Measurements from ENCODE around the gene C11orf98. TPM values are rescaled to one million over a fixed set of nuclear protein-coding genes. Genes with fewer than 3 reads are reported as not detected.
"Not testable (repeated sequence)": the region's sequence is repeated elsewhere in the genome, so short reads cannot be mapped to it uniquely, and the experiment has no call there.

C11orf98 gene
- total and polyA plus RNA-seq, 3 experiments from 2014 or later, result 118 to 182 (median 178) TPM

GRCh38 chr11:62616957-62617356 is 48.1 kb downstream of the C11orf98 start:
- H3K36me3 Mint-ChIP-seq, result peaks cover 0 to 45% (median 2%) of the 10 kb centered on the region in 3 donors
- peak overlapping the region in 2 of 8 donors; percentile 57 to 71 for H3K27ac Mint-ChIP-seq
- POLR2A ChIA-PET, result interaction anchor here (0.6 to 1.0 kb wide), 2 partner anchors 18 to 110 kb away, joined by 3 read pairs; partner anchors contain the start of gene HNRNPUL2
- not testable (repeated sequence) for H3K4me3 Mint-ChIP-seq; H3K27me3 Mint-ChIP-seq; H3K9me3 Mint-ChIP-seq; DNase-seq; H3K27ac ChIP-seq (ENCODE audit: low read depth, low read length); H3K36me3 ChIP-seq (ENCODE audit: insufficient read depth, low read length); H3K9me3 ChIP-seq (ENCODE audit: low read length); H3K4me3 ChIP-seq (ENCODE audit: low read length); H3K27me3 ChIP-seq (ENCODE audit: insufficient read depth, low read length, poor library complexity, severe bottlenecking)
- peaks cover 28 to 46% (median 34%) of the 10 kb centered on the region in 3 donors for H3K4me1 Mint-ChIP-seq
- CTCF ChIA-PET, result interaction anchor here (1.2 to 3.0 kb wide), 2 partner anchors 24 to 25 kb away, joined by 5 to 10 read pairs; partner anchors contain the start of gene TUT1
- peaks cover 21% of the 10 kb centered on the region for H3K4me1 ChIP-seq (ENCODE audit: insufficient read depth, low read length)

GRCh38 chr11:62615521-62615920 is 49.5 kb downstream of the C11orf98 start:
- Histone ChIP-seq H3K27ac (ENCODE audit: low read depth, low read length) (no peak overlapping the region), H3K4me3 (ENCODE audit: low read length) (no peak overlapping the region), H3K27me3 (ENCODE audit: insufficient read depth, low read length, poor library complexity, severe bottlenecking) (no peaks in the 10 kb centered on the region), H3K4me1 (ENCODE audit: insufficient read depth, low read length) (peaks cover 25% of the 10 kb centered on the region), H3K36me3 (ENCODE audit: insufficient read depth, low read length) (peaks cover 3% of the 10 kb centered on the region), H3K9me3 (ENCODE audit: low read length) (no peaks in the 10 kb centered on the region)
- ChIA-PET POLR2A (interaction anchor here (0.6 kb wide), 1 partner anchor 65 kb away, joined by 6 read pairs; no protein-coding TSS in a partner anchor), CTCF (interaction anchor here (1.2 to 3.0 kb wide), 2 partner anchors 24 to 48 kb away, joined by 3 to 10 read pairs; partner anchors contain the start of gene TUT1)
- Mint-ChIP-seq H3K36me3 (peaks cover 0 to 44% (median 2%) of the 10 kb centered on the region in 3 donors), H3K27ac (peak overlapping the region in 1 of 8 donors; percentile 56), H3K4me1 (peaks cover 30 to 50% (median 36%) of the 10 kb centered on the region in 3 donors), H3K4me3 (no peak overlapping the region), H3K27me3 (no peaks in the 10 kb centered on the region), H3K9me3 (no peaks in the 10 kb centered on the region)
- no peak for DNase-seq

- peak overlapping the region; percentile 31 for H3K27ac ChIP-seq (ENCODE audit: low read depth, low read length)
- peak overlapping the region in 2 of 7 donors; percentile 53 to 79 for H3K4me3 Mint-ChIP-seq
These were observed 50.7 kb downstream of the C11orf98 start for GRCh38 chr11:62614275-62614674.

GRCh38 chr11:62613291-62613778 is 51.7 kb downstream of the C11orf98 start:
- H3K27me3 ChIP-seq (ENCODE audit: insufficient read depth, low read length, poor library complexity, severe bottlenecking), result no peaks in the 10 kb centered on the region
- peak overlapping the region; percentile 83 for H3K27ac ChIP-seq (ENCODE audit: low read depth, low read length)
- Mint-ChIP-seq H3K4me3 (peak overlapping the region; percentile 15 to 88 (median 67)), H3K27ac (peak overlapping the region in 7 of 8 donors; percentile 63 to 92 (median 84)), H3K36me3 (peaks cover 0 to 55% (median 5%) of the 10 kb centered on the region in 3 donors), H3K9me3 (no peaks in the 10 kb centered on the region), H3K27me3 (no peaks in the 10 kb centered on the region), H3K4me1 (peaks cover 37 to 57% (median 39%) of the 10 kb centered on the region in 3 donors)
- no peak overlapping the region for H3K4me3 ChIP-seq (ENCODE audit: low read length)
- ChIA-PET CTCF (interaction anchor here (1.3 to 3.8 kb wide), 2 partner anchors 7 to 52 kb away, joined by 3 to 15 read pairs; partner anchors contain the start of gene B3GAT3), POLR2A (interaction anchor here (0.6 to 5.4 kb wide), 6 partner anchors 8 to 1656 kb away, joined by 3 to 32 read pairs (median 10); partner anchors contain the start of genes B3GAT3, C11orf98, CSKMT and GANAB)
- no peaks in the 10 kb centered on the region for H3K9me3 ChIP-seq (ENCODE audit: low read length)
- DNase-seq, result no peak
- H3K36me3 ChIP-seq (ENCODE audit: insufficient read depth, low read length), result peaks cover 18% of the 10 kb centered on the region
- peaks cover 30% of the 10 kb centered on the region for H3K4me1 ChIP-seq (ENCODE audit: insufficient read depth, low read length)

More at GRCh38 chr11:62614275-62614674, 50.7 kb downstream of the C11orf98 start:
- Histone ChIP-seq H3K36me3 (ENCODE audit: insufficient read depth, low read length) (peaks cover 11% of the 10 kb centered on the region), H3K9me3 (ENCODE audit: low read length) (no peaks in the 10 kb centered on the region), H3K27me3 (ENCODE audit: insufficient read depth, low read length, poor library complexity, severe bottlenecking) (no peaks in the 10 kb centered on the region), H3K4me3 (ENCODE audit: low read length) (no peak overlapping the region), H3K4me1 (ENCODE audit: insufficient read depth, low read length) (peaks cover 30% of the 10 kb centered on the region)
- peaks cover 0 to 52% (median 2%) of the 10 kb centered on the region in 3 donors for H3K36me3 Mint-ChIP-seq
- H3K27ac Mint-ChIP-seq, result peak overlapping the region in 7 of 8 donors; percentile 77 to 96 (median 87)
- peaks cover 33 to 54% (median 38%) of the 10 kb centered on the region in 3 donors for H3K4me1 Mint-ChIP-seq
- ChIA-PET POLR2A (interaction anchor here (5.4 kb wide), 1 partner anchor 22 kb away, joined by 32 read pairs; the partner anchor contains the start of gene TUT1), CTCF (interaction anchor here (1.2 kb wide), 1 partner anchor 49 kb away, joined by 3 read pairs; no protein-coding TSS in a partner anchor)
- H3K9me3 Mint-ChIP-seq, result no peaks in the 10 kb centered on the region
- H3K27me3 Mint-ChIP-seq, result no peaks in the 10 kb centered on the region
- DNase-seq, result no peak

Other genes starting within 250 kb of the C11orf98 start
- not detected for gene SCGB1A1, start 246.2 kb downstream of the C11orf98 start, total RNA-seq
- gene SCGB1A1, start 246.2 kb downstream of the C11orf98 start, polyA plus RNA-seq, result not detected
- 100 to 1,000 TPM; 187 to 193 TPM for gene AHNAK, start 118.4 kb downstream of the C11orf98 start, total RNA-seq
- 125 TPM for gene AHNAK, start 118.4 kb downstream of the C11orf98 start, polyA plus RNA-seq
- gene EEF1G, start 91.3 kb downstream of the C11orf98 start, total RNA-seq, result 1,000 to 10,000 TPM; 1,800 to 1,846 TPM
- 1,157 TPM for gene EEF1G, start 91.3 kb downstream of the C11orf98 start, polyA plus RNA-seq
- 10 to 100 TPM; 30.8 to 32.7 TPM for gene TUT1, start 73.7 kb downstream of the C11orf98 start, total RNA-seq
- gene TUT1, start 73.7 kb downstream of the C11orf98 start, polyA plus RNA-seq, result 13.7 TPM
- gene MTA2, start 63.3 kb downstream of the C11orf98 start, total RNA-seq, result 100 to 1,000 TPM; 248 to 263 TPM
- 37.4 TPM for gene MTA2, start 63.3 kb downstream of the C11orf98 start, polyA plus RNA-seq
- 100 to 1,000 TPM; 133 to 134 TPM for gene EML3, start 52.4 kb downstream of the C11orf98 start, total RNA-seq
- 22.9 TPM for gene EML3, start 52.4 kb downstream of the C11orf98 start, polyA plus RNA-seq
- gene ROM1, start 52.0 kb downstream of the C11orf98 start, total RNA-seq, result 1 to 10 TPM; 4.9 to 5.3 TPM
- 1.7 TPM for gene ROM1, start 52.0 kb downstream of the C11orf98 start, polyA plus RNA-seq
- 10 to 100 TPM; 67.4 to 68.2 TPM for gene B3GAT3, start 43.2 kb downstream of the C11orf98 start, total RNA-seq
- 48.9 TPM for gene B3GAT3, start 43.2 kb downstream of the C11orf98 start, polyA plus RNA-seq
- gene GANAB, start 18.6 kb downstream of the C11orf98 start, total RNA-seq, result 100 to 1,000 TPM; 213 to 219 TPM
- 164 TPM for gene GANAB, start 18.6 kb downstream of the C11orf98 start, polyA plus RNA-seq
- gene INTS5, start 11.9 kb downstream of the C11orf98 start, total RNA-seq, result 10 to 100 TPM; 41.3 to 45.9 TPM
- 45.2 TPM for gene INTS5, start 11.9 kb downstream of the C11orf98 start, polyA plus RNA-seq
- gene CSKMT, start 102 bp upstream of the C11orf98 start, total RNA-seq, result 10 to 100 TPM; 43.1 to 48.3 TPM
- gene CSKMT, start 102 bp upstream of the C11orf98 start, polyA plus RNA-seq, result 3.6 TPM
- gene UQCC3, start 6.5 kb upstream of the C11orf98 start, total RNA-seq, result 1 to 10 TPM; 7.1 to 7.5 TPM
- gene UQCC3, start 6.5 kb upstream of the C11orf98 start, polyA plus RNA-seq, result 11.2 TPM
- 10 to 100 TPM; 22.6 to 22.9 TPM for gene LBHD1, start 7.1 kb upstream of the C11orf98 start, total RNA-seq
- gene LBHD1, start 7.1 kb upstream of the C11orf98 start, polyA plus RNA-seq, result 7.6 TPM
- 100 to 1,000 TPM; 142 to 143 TPM for gene UBXN1, start 13.9 kb upstream of the C11orf98 start, total RNA-seq
- gene UBXN1, start 13.9 kb upstream of the C11orf98 start, polyA plus RNA-seq, result 164 TPM
- under 1 TPM; 0.11 to 0.22 TPM for gene LRRN4CL, start 24.3 kb upstream of the C11orf98 start, total RNA-seq
- not detected for gene LRRN4CL, start 24.3 kb upstream of the C11orf98 start, polyA plus RNA-seq
- gene BSCL2, start 42.2 kb upstream of the C11orf98 start, total RNA-seq, result 10 to 100 TPM; 32.9 to 33.3 TPM
- 48.8 TPM for gene BSCL2, start 42.2 kb upstream of the C11orf98 start, polyA plus RNA-seq
- not detected for gene GNG3, start 42.5 kb upstream of the C11orf98 start, total RNA-seq
- 0.36 TPM for gene GNG3, start 42.5 kb upstream of the C11orf98 start, polyA plus RNA-seq
- gene HNRNPUL2, start 62.2 kb upstream of the C11orf98 start, total RNA-seq, result 10 to 100 TPM; 58.7 to 64.3 TPM
- gene HNRNPUL2, start 62.2 kb upstream of the C11orf98 start, polyA plus RNA-seq, result 3.3 TPM
- gene TTC9C, start 63.3 kb upstream of the C11orf98 start, total RNA-seq, result 10 to 100 TPM; 36.7 to 37.2 TPM
- 22.2 TPM for gene TTC9C, start 63.3 kb upstream of the C11orf98 start, polyA plus RNA-seq
- 10 to 100 TPM in 1 of 2 experiments, 1 to 10 TPM in 1; 9.4 to 11.6 TPM for gene ZBTB3, start 89.0 kb upstream of the C11orf98 start, total RNA-seq
- 3.5 TPM for gene ZBTB3, start 89.0 kb upstream of the C11orf98 start, polyA plus RNA-seq
- 100 to 1,000 TPM; 151 to 160 TPM for gene POLR2G, start 96.4 kb upstream of the C11orf98 start, total RNA-seq
- gene POLR2G, start 96.4 kb upstream of the C11orf98 start, polyA plus RNA-seq, result 272 TPM
- gene TAF6L, start 106.2 kb upstream of the C11orf98 start, total RNA-seq, result 10 to 100 TPM; 21.8 to 24.1 TPM
- 9.6 TPM for gene TAF6L, start 106.2 kb upstream of the C11orf98 start, polyA plus RNA-seq
- gene TMEM179B, start 122.2 kb upstream of the C11orf98 start, total RNA-seq, result 10 to 100 TPM; 46.4 to 49.2 TPM
- gene TMEM179B, start 122.2 kb upstream of the C11orf98 start, polyA plus RNA-seq, result 135 TPM
- 10 to 100 TPM; 13.0 to 14.6 TPM for gene TMEM223, start 126.8 kb upstream of the C11orf98 start, total RNA-seq
- gene TMEM223, start 126.8 kb upstream of the C11orf98 start, polyA plus RNA-seq, result 56.0 TPM
- 100 to 1,000 TPM; 112 to 126 TPM for gene NXF1, start 140.2 kb upstream of the C11orf98 start, total RNA-seq
- gene NXF1, start 140.2 kb upstream of the C11orf98 start, polyA plus RNA-seq, result 81.2 TPM
- 10 to 100 TPM; 34.7 to 35.3 TPM for gene STX5, start 166.8 kb upstream of the C11orf98 start, total RNA-seq
- gene STX5, start 166.8 kb upstream of the C11orf98 start, polyA plus RNA-seq, result 37.2 TPM
- under 1 TPM in 1 of 2 experiments, not detected in 1; 0.50 TPM for gene TEX54, start 167.6 kb upstream of the C11orf98 start, total RNA-seq
- 0.66 TPM for gene TEX54, start 167.6 kb upstream of the C11orf98 start, polyA plus RNA-seq
- 100 to 1,000 TPM; 124 to 131 TPM for gene WDR74, start 174.4 kb upstream of the C11orf98 start, total RNA-seq
- gene WDR74, start 174.4 kb upstream of the C11orf98 start, polyA plus RNA-seq, result 42.4 TPM
- gene SLC3A2, start 215.7 kb upstream of the C11orf98 start, total RNA-seq, result 100 to 1,000 TPM; 426 to 430 TPM
- 180 TPM for gene SLC3A2, start 215.7 kb upstream of the C11orf98 start, polyA plus RNA-seq

Data from CD8-positive, alpha-beta memory T cell (primary cell).